Midbrain (tissue), 1 donor: ENCODE measurements around the gene SMIM22.

Experiments used
- DNase-seq: peaks from one replicate; lab custom pipeline; 2025; lab: John Stamatoyannopoulos, UW

The SMIM22 gene

GRCh38 chr16:4795828-4796572, 831 bp downstream of the SMIM22 start:
- DNase-seq: no peak

GRCh38 chr16:4796982-4797804, 2.0 kb downstream of the SMIM22 start:
- no peak for DNase-seq

- no peak for DNase-seq
Observed at GRCh38 chr16:4797805-4798252, 2.7 kb downstream of the SMIM22 start.

DNA sequence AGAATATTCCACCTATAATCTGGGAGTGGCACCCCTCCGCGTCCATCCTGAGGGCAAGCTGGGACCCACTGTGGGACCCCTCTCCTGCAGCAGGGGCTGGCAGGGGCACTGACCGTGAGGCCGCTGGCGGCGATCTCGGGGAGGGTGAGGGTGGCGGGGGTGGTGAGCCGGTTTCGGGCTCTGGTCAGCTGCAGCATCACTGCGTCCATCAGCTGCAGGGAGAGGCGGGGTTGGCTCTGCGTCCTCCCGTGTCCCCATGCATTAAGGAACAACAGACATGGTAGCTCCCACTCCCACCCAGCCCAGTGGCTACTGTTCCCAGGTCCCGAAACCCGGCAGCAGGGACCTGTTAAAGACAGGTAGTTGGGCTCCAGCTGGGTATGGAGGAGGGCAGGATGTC, 3.3 kb downstream of the SMIM22 start:
- DNase-seq: no peak

DNA sequence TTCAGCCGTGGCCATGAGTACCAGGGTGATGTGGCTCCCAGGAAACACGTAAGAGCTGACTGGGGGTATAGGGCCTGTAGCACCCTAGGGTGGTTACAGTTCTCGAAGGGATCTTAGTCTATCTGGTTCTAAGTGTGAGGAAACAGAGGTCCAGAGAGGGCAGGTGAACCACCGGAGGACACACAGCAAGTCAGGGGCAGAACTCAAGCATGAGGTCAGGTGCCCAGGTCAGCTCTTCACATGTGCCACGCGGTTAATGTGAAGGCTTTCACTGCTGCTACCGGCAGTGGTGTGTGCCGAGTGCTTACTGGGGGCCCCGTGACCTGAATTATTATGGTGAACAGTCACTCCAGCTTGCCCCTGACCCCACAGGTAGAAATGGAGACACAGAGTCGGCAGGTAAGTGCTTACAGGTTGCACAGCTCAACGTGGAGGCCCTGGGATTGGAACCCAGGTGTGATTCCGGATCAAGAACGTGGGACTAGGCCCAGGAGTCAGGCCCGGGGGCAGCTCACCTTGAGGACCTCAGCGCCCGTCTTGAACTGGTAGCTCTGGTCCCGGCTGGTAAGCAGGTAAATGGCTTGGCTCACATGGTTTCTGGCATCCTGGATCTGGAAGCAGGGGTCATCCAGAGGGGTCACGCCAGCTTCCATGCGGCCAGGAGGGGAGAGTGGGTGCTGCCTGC, 4.1 kb downstream of the SMIM22 start:
- no peak for DNase-seq

- peak; percentile 83 for DNase-seq
Observed at GRCh38 chr16:4800290-4801041, 5.3 kb downstream of the SMIM22 start.

DNA sequence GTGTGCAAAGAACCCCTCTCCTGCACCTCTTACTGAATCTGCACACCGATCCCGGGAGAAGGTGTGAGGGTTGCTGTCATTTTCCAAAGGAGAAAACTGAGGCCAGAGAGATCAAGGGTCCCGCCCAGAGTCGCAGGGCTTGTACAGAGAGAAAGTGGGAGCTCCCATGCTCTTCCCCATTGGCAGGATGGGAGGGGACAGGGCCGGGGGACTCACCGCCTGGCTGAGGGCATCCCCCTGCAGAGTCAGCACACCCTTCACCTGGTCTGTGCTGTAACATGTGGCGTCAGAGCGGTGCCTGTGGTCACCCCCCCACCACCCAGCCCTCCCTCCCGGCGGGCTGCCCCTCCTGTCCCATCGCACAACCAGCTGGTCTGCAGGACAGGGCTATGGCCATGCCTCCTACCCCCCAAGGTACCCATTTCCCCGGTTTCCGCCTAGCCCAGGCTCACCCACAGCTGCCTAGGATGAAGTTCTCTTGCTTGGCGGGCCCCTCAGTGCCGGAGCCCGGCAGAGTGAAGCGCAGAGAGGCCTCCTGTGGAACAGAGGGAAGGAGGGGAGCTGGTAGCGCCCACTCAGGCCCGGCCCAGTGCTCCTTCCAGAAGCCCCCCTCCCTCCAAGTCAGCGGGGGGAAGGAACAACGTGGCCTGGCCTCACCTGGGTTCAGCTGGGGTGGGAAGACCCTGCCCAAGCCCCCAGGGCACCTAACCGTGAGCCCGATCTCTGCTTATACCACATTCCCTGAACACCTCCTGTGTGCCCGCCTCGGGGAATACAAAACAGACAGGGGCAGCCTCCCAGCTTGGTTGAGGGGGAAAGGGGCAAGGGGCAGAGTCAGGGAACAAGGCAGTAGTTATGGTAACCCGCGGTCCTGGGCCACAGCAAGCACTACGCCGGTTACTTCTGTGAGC, 6.1 kb downstream of the SMIM22 start:
- no peak for DNase-seq

DNA sequence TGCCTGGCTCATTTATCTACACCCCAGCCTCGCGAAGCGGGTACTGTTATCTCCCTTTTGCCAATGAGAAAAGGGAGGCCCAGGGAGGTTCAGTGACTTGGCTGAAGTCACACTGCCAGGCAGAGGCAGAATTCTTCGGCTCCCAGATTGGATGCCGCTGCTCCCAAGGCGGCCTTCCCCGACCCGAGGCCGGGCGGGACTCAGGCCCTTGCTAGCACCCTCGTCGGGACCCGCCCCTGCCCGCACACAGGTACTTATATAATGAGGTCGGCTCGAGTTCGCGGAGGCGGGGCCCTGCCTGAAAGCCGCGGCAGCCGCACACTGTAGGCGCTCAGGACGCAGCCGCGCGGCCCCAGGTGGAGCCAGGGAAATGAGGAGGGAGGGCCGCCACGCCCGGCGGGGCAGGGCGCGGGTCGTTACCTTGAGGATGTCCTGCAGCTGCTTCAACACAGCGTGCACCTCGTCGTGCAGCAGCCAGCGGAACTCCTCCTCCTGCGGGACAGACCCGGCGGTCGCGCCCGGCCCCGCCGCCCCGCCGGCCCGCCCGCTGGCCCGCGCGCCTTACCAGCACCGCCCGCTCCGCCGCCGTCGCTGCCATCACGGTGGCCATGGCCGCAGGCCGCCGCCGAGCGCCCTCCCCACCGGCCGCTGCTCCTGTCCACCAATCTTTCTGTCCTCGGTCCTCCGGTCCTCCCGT, 6.9 kb downstream of the SMIM22 start, which contains the start of gene ROGDI:
Gene ROGDI (minus strand): TSS at position 672 of the 697 bp plus-strand sequence. CDS start 62 bp downstream, at position 610.
- peak; percentile 47 for DNase-seq

- DNase-seq: peak; percentile 97
Observed at GRCh38 chr16:4802659-4803287, 7.6 kb downstream of the SMIM22 start.

- peak; percentile 32 for DNase-seq
Observed at GRCh38 chr16:4803401-4803844, 8.3 kb downstream of the SMIM22 start.

GRCh38 chr16:4803898-4804762, 9.0 kb downstream of the SMIM22 start:
- no peak for DNase-seq

GRCh38 chr16:4805231-4805630, 10.1 kb downstream of the SMIM22 start:
- DNase-seq: no peak

GRCh38 chr16:4806280-4806679, 11.1 kb downstream of the SMIM22 start:
- DNase-seq: no peak

- no peak for DNase-seq
Observed at GRCh38 chr16:4811242-4811641, 16.1 kb downstream of the SMIM22 start.

- no peak for DNase-seq
Observed at GRCh38 chr16:4811773-4812172, 16.6 kb downstream of the SMIM22 start.

DNA sequence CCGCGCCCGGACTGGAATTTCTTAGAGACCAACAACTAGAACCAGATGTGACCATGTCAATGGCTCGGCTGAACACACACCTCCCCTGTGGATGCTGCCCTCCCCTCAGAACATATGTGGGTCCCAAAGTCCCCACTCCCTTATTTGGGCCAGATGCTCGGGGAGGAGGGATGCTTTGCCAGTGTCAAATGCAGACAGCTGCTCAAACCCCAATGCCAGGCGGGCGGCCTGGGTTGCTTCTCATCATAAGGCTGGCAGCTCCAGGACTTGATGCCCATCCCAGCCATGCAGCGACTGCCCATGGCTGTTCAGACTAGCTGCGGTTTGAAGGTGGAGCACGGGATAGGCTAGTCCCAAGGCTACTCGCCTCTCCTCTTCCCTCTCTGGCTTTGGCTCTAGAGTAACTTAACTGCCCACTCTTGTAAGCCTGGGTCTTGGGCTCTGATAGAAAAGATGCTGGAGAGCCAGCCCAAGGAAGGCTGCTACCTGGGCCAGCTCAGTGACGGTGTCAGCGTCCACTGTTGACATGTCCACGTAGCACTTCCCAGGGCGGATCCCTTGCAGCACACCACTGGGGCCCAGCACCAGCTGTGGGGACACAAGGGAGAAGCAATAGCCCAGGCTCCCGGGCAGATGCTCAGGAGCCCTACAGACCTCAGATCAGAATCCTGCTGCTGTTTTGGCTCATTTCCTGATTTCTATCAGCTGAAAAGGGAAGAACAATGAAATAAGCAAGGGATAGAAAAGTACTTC, 18.3 kb downstream of the SMIM22 start:
- no peak for DNase-seq

- no peak for DNase-seq
Observed at GRCh38 chr16:4814046-4814445, 18.9 kb downstream of the SMIM22 start.
